K562 (cell line): Measurements from ENCODE around the gene GALNT17. TPM values are rescaled to one million over a fixed set of nuclear protein-coding genes. Genes with fewer than 3 reads are reported as not detected.

Experiments
- ATAC-seq: fragments of 200-7000 bp; cut with Tn5 transposase; 3 replicates; pipeline ENCODE4 v1.9.1; 2020; ENCODE audit warnings: moderate library complexity
- BruUV-seq: library from RNA; stranded (reverse); fragments of 400-500 nt; replicated peaks from 2 replicates; lab custom pipeline; 2021; lab: Mats Ljungman, UMichigan
- CTCF ChIA-PET: fragments of 300-600 bp; formaldehyde crosslinking; extraction: SDS; loops from one replicate; lab custom pipeline; 2021; ENCODE audit warnings: low intra/inter-chr PET ratio; lab: Yijun Ruan, JAX
- POLR2A ChIA-PET: fragments of 300-600, 350-650 bp; sonication (Branson Sonifier 250); formaldehyde crosslinking; extraction: SDS; loops from one replicate; lab custom pipeline; 2021; ENCODE audit warnings: antibody characterized with exemption, inconsistent platforms; lab: Yijun Ruan, JAX
- DNase-seq, 4 experiments: peaks; one replicate each; pipeline versions ENCODE4 v3.0.0 to v3.0.0-alpha.2; 2011 to 2018; ENCODE audit warnings: low spot score in 3 of 4, mixed read lengths in 3 of 4; ENCODE audit errors: extremely low read depth in 1 of 4
- FAIRE-seq: peaks from 2 replicates; lab custom pipeline; 2011; peaks lifted over from hg19 to GRCh38; lab: Jason Lieb, UNC
- H2AFZ ChIP-seq: 2 replicates; pipeline ENCODE4 v1.6.0; 2011; ENCODE audit warnings: low read depth, low read length, control low read depth, inconsistent platforms
- H3K27ac ChIP-seq: fragments of 200-600 bp; 3 replicates; pipeline ENCODE4 v1.8.0; 2011; ENCODE audit warnings: low read depth, mild to moderate bottlenecking, control low read depth, inconsistent platforms, low read length, moderate library complexity, mixed read lengths; ENCODE audit errors: extremely low read depth
- H3K27me3 ChIP-seq, 2 experiments: fragments of 300-600 bp in 1 of 2; 2 replicates in 1 of 2; 3 replicates in 1 of 2; pipeline versions ENCODE4 v1.6.0 to v1.8.0; 2011; ENCODE audit warnings: inconsistent platforms in 2 of 2, low read length in 2 of 2, mild to moderate bottlenecking in 1 of 2, mixed read lengths in 1 of 2, moderate library complexity in 1 of 2; ENCODE audit not compliant: control insufficient read depth in 2 of 2, insufficient read depth in 2 of 2
- H3K36me3 ChIP-seq: fragments of 300-600 bp; 3 replicates; pipeline ENCODE4 v1.8.0; 2011; ENCODE audit warnings: mild to moderate bottlenecking, low read length, inconsistent platforms; ENCODE audit not compliant: control insufficient read depth, insufficient read depth
- H3K4me1 ChIP-seq, 2 experiments: fragments of 200-600 bp in 1 of 2; replicated peaks in 1 of 2; 2 replicates in 1 of 2; 3 replicates in 1 of 2; pipeline versions ENCODE4 v1.5.1 to v1.8.0; 2011; ENCODE audit warnings: inconsistent platforms in 2 of 2, low read length in 2 of 2, mild to moderate bottlenecking in 1 of 2, mixed read lengths in 1 of 2, moderate library complexity in 1 of 2; ENCODE audit not compliant: control insufficient read depth in 2 of 2, insufficient read depth in 2 of 2
- H3K4me2 ChIP-seq: 2 replicates; pipeline ENCODE4 v1.6.1; 2011; ENCODE audit warnings: low read length, control low read depth, inconsistent platforms, mixed read lengths; ENCODE audit not compliant: insufficient read depth
- H3K4me3 ChIP-seq: fragments of 200-600 bp; sonication (generic), shearing (Covaris generic); 2 replicates; pipeline ENCODE4 v1.5.1; 2016; ENCODE audit warnings: control low read depth, inconsistent platforms
- H3K79me2 ChIP-seq: fragments of 200-600 bp; 3 replicates; pipeline ENCODE4 v1.8.0; 2011; ENCODE audit warnings: low read length, inconsistent platforms; ENCODE audit not compliant: control insufficient read depth, insufficient read depth
- H3K9ac ChIP-seq, 2 experiments: 2 replicates each; pipeline versions ENCODE4 v1.6.0 to v1.6.1; 2011; ENCODE audit warnings: low read depth in 2 of 2, low read length in 2 of 2, control low read depth in 1 of 2, inconsistent platforms in 1 of 2, mild to moderate bottlenecking in 1 of 2, mixed read lengths in 1 of 2; ENCODE audit not compliant: insufficient read depth in 1 of 2
- H3K9me1 ChIP-seq: one replicate; pipeline ENCODE4 v1.6.0; 2011; ENCODE audit warnings: inconsistent platforms, mild to moderate bottlenecking, low read length, moderate library complexity; ENCODE audit not compliant: control insufficient read depth, insufficient read depth
- H3K9me3 ChIP-seq: replicated peaks from 2 replicates; pipeline ENCODE4 v1.5.1; 2011; ENCODE audit warnings: low read depth, low read length, inconsistent platforms; ENCODE audit not compliant: control insufficient read depth, insufficient read depth
- H4K20me1 ChIP-seq: replicated peaks from 2 replicates; pipeline ENCODE4 v1.6.1; 2011; ENCODE audit warnings: low read length, inconsistent platforms, mixed read lengths; ENCODE audit not compliant: control insufficient read depth, insufficient read depth
- ETV1 ChIP-seq: fragments of 450-650 bp; conservative IDR thresholded peaks from 2 replicates; pipeline ENCODE4 v1.6.1; 2016; ENCODE audit warnings: missing genetic modification characterization, control low read depth, low read depth, missing compliant biosample characterization
- FOXK1 ChIP-seq: sonication (generic); formaldehyde crosslinking; IDR thresholded peaks from 2 replicates; pipeline ENCODE4 v1.8.0; 2022; ENCODE audit warnings: missing genetic modification reagents, mild to moderate bottlenecking, borderline replicate concordance
- GABPB2 ChIP-seq: fragments of 250-450 bp; sonication (Bioruptor Pico); conservative IDR thresholded peaks from 2 replicates; pipeline ENCODE4 v1.5.1; 2021; ENCODE audit warnings: mild to moderate bottlenecking
- HNRNPL ChIP-seq: fragments of 200-400 bp; formaldehyde crosslinking; IDR thresholded peaks from 2 replicates; pipeline ENCODE4 v1.6.1; 2017; ENCODE audit warnings: low read depth, mild to moderate bottlenecking, low read length
- PTRF ChIP-seq: fragments of 450-650 bp; IDR thresholded peaks from 2 replicates; pipeline ENCODE4 v1.6.1; 2016; ENCODE audit warnings: mild to moderate bottlenecking, missing genetic modification characterization, missing compliant biosample characterization
- SPI1 ChIP-seq: IDR thresholded peaks from 2 replicates; pipeline ENCODE4 v1.6.1; 2011; ENCODE audit warnings: low read depth, low read length, control low read depth, borderline replicate concordance
- STAT5A ChIP-seq: IDR thresholded peaks from 2 replicates; pipeline ENCODE4 v1.6.1; 2012; ENCODE audit warnings: low read length, inconsistent platforms, borderline replicate concordance
- USF2 ChIP-seq: sonication (generic); formaldehyde crosslinking; IDR thresholded peaks from 2 replicates; pipeline ENCODE4 v1.5.0; 2020; ENCODE audit warnings: missing genetic modification reagents
- ZNF3 ChIP-seq: fragments of 250-450 bp; sonication (Bioruptor Pico); IDR thresholded peaks from 2 replicates; pipeline ENCODE4 v1.5.0; 2021; ENCODE audit warnings: mild to moderate bottlenecking, moderate library complexity
- ZNF583 ChIP-seq: fragments of 250-450 bp; sonication (Bioruptor Pico); IDR thresholded peaks from 2 replicates; pipeline ENCODE4 v1.4.0; 2020
- ZNF655 ChIP-seq: fragments of 250-450 bp; sonication (Bioruptor Pico); IDR thresholded peaks from 2 replicates; pipeline ENCODE4 v1.5.0; 2021
- ZNF77 ChIP-seq: fragments of 250-450 bp; sonication (Bioruptor Pico); IDR thresholded peaks from 2 replicates; pipeline ENCODE4 v1.5.0; 2020
- in situ Hi-C: fragments of 300-500 bp; cut with MboI; formaldehyde crosslinking; loops from 4 replicates; pipeline ENCODE4 v1.15.0; 2018; ENCODE audit warnings: inconsistent platforms, mixed read lengths
- intact Hi-C: fragments of 100-400 bp; cut with micrococcal nuclease; formaldehyde crosslinking; loops from 2 replicates; pipeline ENCODE4 v1.14.2; 2022
- polyA plus RNA-seq, 8 experiments: library from polyadenylated mRNA; depleted of rRNA in 4 of 8; stranded (reverse) in 5 of 8; unstranded in 3 of 8; fragments of >200 nt; fragmentation: Nextera tagmentation in 2 of 8; fragmentation: Illumina TruSeq in 1 of 8; extraction: Ambion mirVana in 2 of 8; extraction: Trizol in 1 of 8; gene quantifications; 2 replicates each; pipeline versions ENCODE4 v1.2.1 to v1.2.3, GENCODE V29; 2011 to 2014; ENCODE audit warnings: inconsistent platforms in 1 of 8, missing spikeins in 1 of 8
- total RNA-seq, 7 experiments: library from RNA; depleted of rRNA in 6 of 7; stranded (reverse); fragments of >200 nt in 6 of 7; fragmentation: Illumina TruSeq in 2 of 7; extraction: Trizol in 2 of 7; gene quantifications; 2 replicates each; pipeline versions ENCODE4 v1.2.1 to v1.2.3, GENCODE V29; 2011 to 2021; ENCODE audit warnings: low replicate concordance in 1 of 7

The GALNT17 gene
- total and polyA plus RNA-seq, 9 of the 15 experiments (the other 6 are each of a cell fraction or from before 2014, with no cell fraction given): not detected

- FAIRE-seq (no peak), ATAC-seq (no peak), DNase-seq (no peak)
- Histone ChIP-seq H3K27ac (no peak overlapping the region), H3K4me2 (no peak overlapping the region), H3K4me1 (no peaks in the 10 kb centered on the region), H2AFZ (no peak overlapping the region), H3K9ac (no peak overlapping the region), H3K4me3 (no peak overlapping the region), H3K79me2 (no peaks in the 10 kb centered on the region), H3K9me1 (no peaks in the 10 kb centered on the region), H4K20me1 (no peaks in the 10 kb centered on the region), H3K27me3 (no peaks in the 10 kb centered on the region), H3K9me3 (no peaks in the 10 kb centered on the region), H3K36me3 (no peaks in the 10 kb centered on the region)
- POLR2A ChIA-PET: interaction anchor here (0.6 kb wide), 2 partner anchors 51 to 576 kb away, joined by 3 to 5 read pairs; no protein-coding TSS in a partner anchor
- intact Hi-C loops (no loop called here), in situ Hi-C loops (no loop called here)
- TF ChIP-seq FOXK1 (CRISPR knock-in tag): no peak
- no peak for TF ChIP-seq ZNF583 (CRISPR knock-in tag)
- TF ChIP-seq ZNF77 (CRISPR knock-in tag): no peak
- no peak for TF ChIP-seq ZNF3 (CRISPR knock-in tag)
- TF ChIP-seq USF2 (CRISPR knock-in tag): no peak
- TF ChIP-seq SPI1: no peak
- TF ChIP-seq PTRF (tag): no peak
- TF ChIP-seq HNRNPL: no peak
- TF ChIP-seq STAT5A: no peak
- no peak for TF ChIP-seq ETV1
- no peak for TF ChIP-seq ZNF655 (CRISPR knock-in tag)
- no peak for TF ChIP-seq GABPB2 (CRISPR knock-in tag)
- CTCF ChIA-PET: no interaction called here
- BruUV-seq: no TSS peak
Observed at GRCh38 chr7:71594736-71595135, 462.8 kb downstream of the GALNT17 start.
